HepG2 (cell line): ENCODE data around the gene TNNI2. TPM values are rescaled to one million over a fixed set of nuclear protein-coding genes. Genes with fewer than 3 reads are reported as not detected.

ENCODE experiments used
- AHR ChIP-seq: IDR thresholded peaks from 2 replicates; pipeline ENCODE4 v1.6.1; 2018; ENCODE audit warnings: missing genetic modification reagents, missing compliant biosample characterization
- ARID4A ChIP-seq: sonication (generic); formaldehyde crosslinking; IDR thresholded peaks from 2 replicates; pipeline ENCODE4 v1.5.0; 2020; ENCODE audit warnings: mild to moderate bottlenecking, missing genetic modification reagents, borderline replicate concordance
- CC2D1A ChIP-seq: sonication (generic); formaldehyde crosslinking; IDR thresholded peaks from 2 replicates; pipeline ENCODE4 v1.8.1; 2023; ENCODE audit warnings: mild to moderate bottlenecking, missing genetic modification reagents
- ELF3 ChIP-seq: IDR thresholded peaks from 2 replicates; pipeline ENCODE4 v1.6.1; 2016; ENCODE audit warnings: missing genetic modification reagents, missing compliant biosample characterization
- GLMP ChIP-seq: sonication (generic); formaldehyde crosslinking; IDR thresholded peaks from 2 replicates; pipeline ENCODE4 v1.9.0; 2021; ENCODE audit warnings: missing genetic modification reagents, mild to moderate bottlenecking, borderline replicate concordance
- HIVEP1 ChIP-seq: sonication (generic); formaldehyde crosslinking; IDR thresholded peaks from 2 replicates; pipeline ENCODE4 v1.4.0; 2020; ENCODE audit warnings: mild to moderate bottlenecking, missing genetic modification reagents
- KAT8 ChIP-seq: IDR thresholded peaks from 2 replicates; pipeline ENCODE4 v1.6.1; 2016; ENCODE audit warnings: missing genetic modification reagents, missing compliant biosample characterization
- KDM2A ChIP-seq: sonication (generic); formaldehyde crosslinking; IDR thresholded peaks from 2 replicates; pipeline ENCODE4 v1.4.0; 2020; ENCODE audit warnings: low read depth, missing genetic modification reagents, borderline replicate concordance
- KLF11 ChIP-seq: IDR thresholded peaks from 2 replicates; pipeline ENCODE4 v1.6.1; 2016; ENCODE audit warnings: missing compliant biosample characterization
- KMT2A ChIP-seq: sonication (generic); formaldehyde crosslinking; IDR thresholded peaks from 2 replicates; pipeline ENCODE4 v1.4.0; 2020; ENCODE audit warnings: missing genetic modification reagents
- MLLT10 ChIP-seq: sonication (generic); formaldehyde crosslinking; IDR thresholded peaks from 2 replicates; pipeline ENCODE4 v1.4.0; 2020; ENCODE audit warnings: missing genetic modification reagents
- MTF2 ChIP-seq: sonication (generic); formaldehyde crosslinking; IDR thresholded peaks from 2 replicates; pipeline ENCODE4 v1.5.0; 2020; ENCODE audit warnings: missing genetic modification reagents, borderline replicate concordance
- MZF1 ChIP-seq: sonication (generic); formaldehyde crosslinking; IDR thresholded peaks from 2 replicates; pipeline ENCODE4 v1.8.1; 2023; ENCODE audit warnings: mild to moderate bottlenecking, missing genetic modification reagents, borderline replicate concordance
- SCMH1 ChIP-seq: sonication (generic); formaldehyde crosslinking; IDR thresholded peaks from 2 replicates; pipeline ENCODE4 v1.9.0; 2021; ENCODE audit warnings: missing genetic modification reagents, mild to moderate bottlenecking, borderline replicate concordance
- SYNCRIP ChIP-seq: fragments of 200-400 bp; formaldehyde crosslinking; IDR thresholded peaks from 2 replicates; pipeline ENCODE4 v1.6.1; 2018; ENCODE audit warnings: mild to moderate bottlenecking, low read depth, low read length; ENCODE audit not compliant: insufficient read depth
- ZBTB3 ChIP-seq: sonication (generic); formaldehyde crosslinking; IDR thresholded peaks from 2 replicates; pipeline ENCODE4 v1.4.0; 2020; ENCODE audit warnings: low read depth, mild to moderate bottlenecking, moderate library complexity, missing genetic modification reagents, borderline replicate concordance
- ZKSCAN8 ChIP-seq: IDR thresholded peaks from 2 replicates; pipeline ENCODE4 v1.6.1; 2016; ENCODE audit warnings: borderline replicate concordance, missing genetic modification reagents, missing compliant biosample characterization
- ZNF124 ChIP-seq: sonication (generic); formaldehyde crosslinking; IDR thresholded peaks from 2 replicates; pipeline ENCODE4 v1.4.0; 2020; ENCODE audit warnings: missing genetic modification reagents
- ZNF777 ChIP-seq: sonication (generic); formaldehyde crosslinking; IDR thresholded peaks from 2 replicates; pipeline ENCODE4 v1.4.0; 2020; ENCODE audit warnings: missing genetic modification reagents
- ZXDC ChIP-seq: sonication (generic); formaldehyde crosslinking; IDR thresholded peaks from 2 replicates; pipeline ENCODE4 v1.5.0; 2020; ENCODE audit warnings: mild to moderate bottlenecking, missing genetic modification reagents
- polyA plus RNA-seq, 8 experiments: library from polyadenylated mRNA; depleted of rRNA in 3 of 8; stranded (reverse) in 7 of 8; unstranded in 1 of 8; fragments of >200 nt; fragmentation: Illumina TruSeq in 4 of 8; extraction: Trizol in 4 of 8; gene quantifications; 2 replicates each; pipeline versions ENCODE4 v1.2.1 to v1.2.3, GENCODE V29; 2011 to 2016; ENCODE audit warnings: low read depth in 4 of 8, missing spikeins in 1 of 8, mixed read lengths in 1 of 8; ENCODE audit not compliant: insufficient read depth in 1 of 8
- total RNA-seq, 5 experiments: library from RNA; depleted of rRNA; stranded (reverse); fragments of >200 nt; fragmentation: Illumina TruSeq; extraction: Trizol; gene quantifications; 2 replicates each; pipeline ENCODE4 v1.2.3, GENCODE V29; 2016; ENCODE audit warnings: low read depth in 1 of 5

TNNI2 gene
- total and polyA plus RNA-seq, 2 of the 13 experiments (the other 11 are each of a cell fraction or from before 2014, with no cell fraction given): 7.2 to 12.0 TPM

GRCh38 chr11:1830322-1831223 lies 8.2 kb upstream of the TNNI2 start (continued):
- TF ChIP-seq MTF2 (CRISPR knock-in tag) (no peak), ZXDC (CRISPR knock-in tag) (no peak), CC2D1A (CRISPR knock-in tag) (no peak), GLMP (no peak), HIVEP1 (CRISPR knock-in tag) (peak; percentile 72), ARID4A (CRISPR knock-in tag) (peak; percentile 52; the same call in 1 of the 2 replicates), KMT2A (peak; percentile 53), KAT8 (CRISPR knock-in tag) (peak; percentile 50), MLLT10 (CRISPR knock-in tag) (no peak), ZBTB3 (no peak), ZNF777 (CRISPR knock-in tag) (peak; percentile 73), MZF1 (CRISPR knock-in tag) (peak; percentile 66; the same call in 1 of the 2 replicates), ELF3 (CRISPR knock-in tag) (peak; percentile 65; the same call in 1 of the 2 replicates), ZNF124 (CRISPR knock-in tag) (peak; percentile 45), ZKSCAN8 (CRISPR knock-in tag) (peak; percentile 59; the same call in 1 of the 2 replicates), SYNCRIP (no peak), KDM2A (peak; percentile 38; the same call in 1 of the 2 replicates), KLF11 (CRISPR knock-in tag) (peak; percentile 87), SCMH1 (CRISPR knock-in tag) (no peak), AHR (CRISPR knock-in tag) (no peak; the same call in 1 of the 2 replicates)
